ENCODE data around the gene TMEM131L. TPM values are rescaled to one million over a fixed set of nuclear protein-coding genes. Genes with fewer than 3 reads are reported as not detected.

The TMEM131L gene
- polyA plus RNA-seq, 1 donor (not counting 4 experiments of a cell fraction or from before 2014, with no cell fraction given) = 10.3 TPM

DNA sequence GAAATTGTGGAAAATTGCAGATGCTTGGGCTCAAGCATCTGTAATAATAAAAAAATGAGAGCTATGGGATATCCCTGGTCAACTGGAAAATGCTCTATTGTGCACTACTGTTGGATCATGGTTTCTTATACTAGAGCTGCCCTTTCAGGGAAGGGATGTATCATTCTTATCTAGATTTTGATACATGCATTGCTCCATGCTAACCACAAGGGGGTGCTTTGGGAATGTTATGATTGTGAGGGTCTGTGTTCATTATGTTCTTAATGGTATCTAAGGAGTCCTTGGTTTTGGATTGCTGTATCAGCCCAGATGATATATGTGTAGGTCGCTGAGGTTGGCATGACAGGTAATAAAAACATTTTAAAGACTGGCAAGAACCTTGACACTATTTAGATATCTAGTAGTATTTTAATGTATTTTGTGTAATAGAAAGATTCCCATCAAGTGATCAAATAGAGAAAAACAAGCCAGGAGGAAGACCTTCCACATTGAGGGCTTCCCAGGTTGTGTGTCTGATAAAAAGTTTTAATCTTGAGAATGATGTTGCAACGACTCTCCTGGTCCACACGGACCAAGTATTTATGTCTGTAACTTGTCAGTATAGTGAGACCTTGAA, 168.7 kb downstream of the TMEM131L start:
- no peak for TF ChIP-seq EZH2 (IDR thresholded peaks at IDR 0.05; ENCODE audit: low read length)
- TF ChIP-seq, protein P1, sequence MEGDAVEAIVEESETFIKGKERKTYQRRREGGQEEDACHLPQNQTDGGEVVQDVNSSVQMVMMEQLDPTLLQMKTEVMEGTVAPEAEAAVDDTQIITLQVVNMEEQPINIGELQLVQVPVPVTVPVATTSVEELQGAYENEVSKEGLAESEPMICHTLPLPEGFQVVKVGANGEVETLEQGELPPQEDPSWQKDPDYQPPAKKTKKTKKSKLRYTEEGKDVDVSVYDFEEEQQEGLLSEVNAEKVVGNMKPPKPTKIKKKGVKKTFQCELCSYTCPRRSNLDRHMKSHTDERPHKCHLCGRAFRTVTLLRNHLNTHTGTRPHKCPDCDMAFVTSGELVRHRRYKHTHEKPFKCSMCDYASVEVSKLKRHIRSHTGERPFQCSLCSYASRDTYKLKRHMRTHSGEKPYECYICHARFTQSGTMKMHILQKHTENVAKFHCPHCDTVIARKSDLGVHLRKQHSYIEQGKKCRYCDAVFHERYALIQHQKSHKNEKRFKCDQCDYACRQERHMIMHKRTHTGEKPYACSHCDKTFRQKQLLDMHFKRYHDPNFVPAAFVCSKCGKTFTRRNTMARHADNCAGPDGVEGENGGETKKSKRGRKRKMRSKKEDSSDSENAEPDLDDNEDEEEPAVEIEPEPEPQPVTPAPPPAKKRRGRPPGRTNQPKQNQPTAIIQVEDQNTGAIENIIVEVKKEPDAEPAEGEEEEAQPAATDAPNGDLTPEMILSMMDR (optimal IDR thresholded peaks at IDR 0.05 in 1 of 3, IDR thresholded peaks at IDR 0.05 in 1 of 3, conservative IDR thresholded peaks at IDR 0.05 in 1 of 3; ENCODE audit: extremely low read depth in 1 of 3, insufficient read depth in 2 of 3, low read length in 3 of 3) = peak; percentile 25 to 67 (median 56)
- no peak overlapping the region for H3K4me2 ChIP-seq (ENCODE audit: control insufficient read depth, extremely low read depth, insufficient read depth, low read depth, low read length)
- FAIRE-seq (no peak), DNase-seq (ENCODE audit: low read depth, low spot score) (no peak)
- H3K36me3 ChIP-seq (ENCODE audit: control insufficient read depth in 2 of 2, extremely low read depth in 1 of 2, insufficient read depth in 2 of 2, low read length in 2 of 2) = peaks cover 14 to 25% of the 10 kb centered on the region in 2 experiments
- no peaks in the 10 kb centered on the region for H3K27me3 ChIP-seq (ENCODE audit: control insufficient read depth, extremely low read depth, insufficient read depth, low read length)
- no peak overlapping the region for H3K4me3 ChIP-seq (ENCODE audit: control insufficient read depth in 2 of 3, extremely low read depth in 1 of 3, insufficient read depth in 2 of 3, low read depth in 1 of 3, low read length in 3 of 3)
- H3K79me2 ChIP-seq (ENCODE audit: control insufficient read depth, insufficient read depth, low read length) = no peaks in the 10 kb centered on the region
- no peaks in the 10 kb centered on the region for H4K20me1 ChIP-seq (ENCODE audit: control insufficient read depth, extremely low read depth, insufficient read depth, low read length)
- no peak overlapping the region for H2AFZ ChIP-seq (ENCODE audit: control insufficient read depth, low read length)
- no peak overlapping the region for H3K9ac ChIP-seq (ENCODE audit: control insufficient read depth, extremely low read depth, insufficient read depth, low read length)
- H3K27ac ChIP-seq (ENCODE audit: control insufficient read depth, insufficient read depth, low read length) = no peak overlapping the region
- dilution Hi-C loops (cut with MboI; ENCODE audit: extremely low pct_ligation_motif_present, low sequenced_read_pairs) = no loop called here
- no peaks in the 10 kb centered on the region for H3K9me1 ChIP-seq (ENCODE audit: control insufficient read depth, extremely low read depth, insufficient read depth, low read length)
- H3K9me3 ChIP-seq (ENCODE audit: control insufficient read depth, low read depth, low read length) = no peaks in the 10 kb centered on the region
- no peaks in the 10 kb centered on the region for H3K4me1 ChIP-seq (ENCODE audit: control insufficient read depth, extremely low read depth, insufficient read depth, low read length)

GRCh38 chr4:153635846-153636245, 169.7 kb downstream of the TMEM131L start:
- no peak overlapping the region for H2AFZ ChIP-seq (ENCODE audit: control insufficient read depth, low read length)
- no peak for FAIRE-seq

More at GRCh38 chr4:153635846-153636245, 169.7 kb downstream of the TMEM131L start:
- dilution Hi-C loops (cut with MboI; ENCODE audit: extremely low pct_ligation_motif_present, low sequenced_read_pairs) = no loop called here
- no peaks in the 10 kb centered on the region for H3K9me1 ChIP-seq (ENCODE audit: control insufficient read depth, extremely low read depth, insufficient read depth, low read length)
- H3K27me3 ChIP-seq (ENCODE audit: control insufficient read depth, extremely low read depth, insufficient read depth, low read length) = no peaks in the 10 kb centered on the region
- H3K4me2 ChIP-seq (ENCODE audit: control insufficient read depth, extremely low read depth, insufficient read depth, low read depth, low read length) = no peak overlapping the region
- H3K9me3 ChIP-seq (ENCODE audit: control insufficient read depth, low read depth, low read length) = no peaks in the 10 kb centered on the region
- H3K27ac ChIP-seq (ENCODE audit: control insufficient read depth, insufficient read depth, low read length) = no peak overlapping the region
- H3K4me1 ChIP-seq (ENCODE audit: control insufficient read depth, extremely low read depth, insufficient read depth, low read length) = no peaks in the 10 kb centered on the region
- TF ChIP-seq, protein P1 (optimal IDR thresholded peaks at IDR 0.05 in 1 of 3, IDR thresholded peaks at IDR 0.05 in 1 of 3, conservative IDR thresholded peaks at IDR 0.05 in 1 of 3; ENCODE audit: extremely low read depth in 1 of 3, insufficient read depth in 2 of 3, low read length in 3 of 3) = no peak
- no peak for TF ChIP-seq EZH2 (IDR thresholded peaks at IDR 0.05; ENCODE audit: low read length)
- peaks cover 8 to 19% of the 10 kb centered on the region in 2 experiments for H3K36me3 ChIP-seq (ENCODE audit: control insufficient read depth in 2 of 2, extremely low read depth in 1 of 2, insufficient read depth in 2 of 2, low read length in 2 of 2)
- H3K9ac ChIP-seq (ENCODE audit: control insufficient read depth, extremely low read depth, insufficient read depth, low read length) = no peak overlapping the region
- no peaks in the 10 kb centered on the region for H3K79me2 ChIP-seq (ENCODE audit: control insufficient read depth, insufficient read depth, low read length)
- H3K4me3 ChIP-seq (ENCODE audit: control insufficient read depth in 2 of 3, extremely low read depth in 1 of 3, insufficient read depth in 2 of 3, low read depth in 1 of 3, low read length in 3 of 3) = no peak overlapping the region
- DNase-seq (ENCODE audit: low read depth, low spot score) = no peak
- no peaks in the 10 kb centered on the region for H4K20me1 ChIP-seq (ENCODE audit: control insufficient read depth, extremely low read depth, insufficient read depth, low read length)

Data from keratinocyte (primary cell).